Hematopoietic multipotent progenitor cell treated with erythropoietin and hydrocortisone succinate and interleukin-3 and kit ligand, for 6 days (in vitro differentiated cells): ENCODE results near the gene ADPRS.

Source experiments
- DNase-seq: peaks from one replicate; pipeline ENCODE4 v3.0.0-alpha.2; 2015

ADPRS gene

GRCh38 chr1:36135330-36135667 lies 46.6 kb downstream of the ADPRS start:
- DNase-seq, result no peak

DNA sequence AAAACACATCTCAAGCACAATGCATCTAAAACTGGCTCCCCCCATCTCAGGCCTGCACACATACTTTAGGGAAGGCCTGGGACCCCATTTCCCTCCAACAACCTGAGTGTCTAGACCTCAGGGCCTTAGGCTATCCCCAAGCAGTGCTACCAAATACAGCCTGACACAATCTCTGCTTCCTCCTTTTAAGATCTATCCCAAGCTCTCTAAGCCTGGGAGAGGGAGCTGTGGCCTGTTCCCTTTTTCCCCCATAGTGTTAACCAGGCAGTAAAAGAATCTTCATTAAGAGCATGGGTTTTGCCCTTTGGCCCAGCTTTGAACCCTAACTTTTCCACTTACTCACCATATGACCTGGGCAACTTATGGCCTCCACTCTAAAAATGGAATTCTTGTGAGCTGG lies 47.1 kb downstream of the ADPRS start:
- DNase-seq, result no peak

DNA sequence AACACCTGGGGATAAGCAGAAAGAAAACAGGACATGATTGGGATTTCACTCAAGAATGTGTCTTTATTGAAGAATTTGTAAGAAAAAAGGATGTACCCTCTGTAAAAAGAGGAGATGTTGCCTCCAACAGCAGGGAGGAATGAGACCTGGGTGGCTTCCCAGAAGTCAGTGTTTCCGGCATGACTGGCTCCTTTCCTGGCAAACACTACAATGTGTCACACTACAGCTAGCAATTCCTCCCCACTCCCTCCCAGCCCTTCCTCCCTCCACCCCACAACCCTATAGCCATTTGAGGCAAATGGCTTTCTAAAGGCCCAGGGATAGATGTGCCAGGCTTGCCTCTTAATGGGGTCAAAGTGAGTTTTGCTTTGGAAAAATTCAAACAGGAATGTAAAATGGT lies 47.8 kb downstream of the ADPRS start:
- DNase-seq, result no peak

DNA sequence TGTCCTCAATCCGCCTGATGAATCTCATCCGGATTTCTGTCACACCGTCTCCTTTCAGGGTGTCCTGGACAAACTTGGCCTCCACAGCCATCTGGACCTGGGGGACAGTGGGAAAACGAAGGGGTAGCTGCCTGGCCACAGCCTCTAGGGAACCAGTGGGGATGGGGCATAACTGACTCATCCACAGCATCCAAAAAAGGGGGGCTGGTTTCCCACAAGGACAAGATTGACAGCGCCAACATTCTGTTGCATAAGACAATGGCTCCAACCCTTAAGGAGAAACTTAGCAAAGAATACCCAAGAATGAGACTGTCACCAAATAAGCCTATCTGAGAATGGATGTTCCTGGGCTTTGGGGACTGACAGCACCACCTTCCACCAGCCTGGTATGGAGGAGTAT lies 48.5 kb downstream of the ADPRS start:
- DNase-seq, result no peak

GRCh38 chr1:36137776-36138175 lies 49.1 kb downstream of the ADPRS start:
- DNase-seq, result no peak

DNA sequence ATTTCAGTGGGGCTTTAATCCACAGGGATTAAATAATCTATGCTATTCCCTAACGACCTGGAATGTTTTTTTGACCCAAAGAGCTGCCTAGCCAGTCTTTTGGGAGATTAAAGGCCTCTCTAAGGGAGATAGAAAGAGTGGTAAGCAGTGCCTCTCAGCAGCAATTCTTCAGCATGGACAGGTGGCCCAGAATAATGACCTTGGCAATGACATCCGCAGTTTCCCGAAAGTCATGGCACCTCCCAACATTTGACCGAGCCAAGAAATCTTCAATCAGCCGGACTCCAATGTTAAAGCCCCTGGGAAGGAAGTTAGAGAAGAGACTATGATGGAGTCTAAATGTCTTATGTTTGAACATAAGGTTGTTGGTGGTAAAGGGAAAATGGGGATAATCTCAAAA lies 50.8 kb downstream of the ADPRS start:
- no peak for DNase-seq

DNA sequence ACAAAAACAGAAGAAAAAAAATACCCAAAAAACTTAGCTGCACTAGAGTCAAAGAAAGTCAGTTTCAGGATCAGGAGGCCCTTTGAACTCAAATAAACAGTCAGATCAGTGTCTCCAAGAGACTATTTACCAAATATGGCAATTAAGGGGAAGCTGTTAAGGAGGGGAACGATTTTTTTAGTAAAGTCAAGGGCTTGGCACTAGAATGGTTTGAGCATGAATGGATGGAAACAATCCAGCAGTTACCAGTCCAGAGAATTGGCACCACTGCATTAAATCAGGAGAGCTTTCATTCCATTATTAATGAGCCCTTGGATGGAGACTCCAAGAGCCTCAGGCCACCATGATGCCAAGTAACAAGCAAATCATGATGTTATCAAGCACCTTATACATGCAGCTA lies 53.4 kb downstream of the ADPRS start:
- DNase-seq, result no peak

DNA sequence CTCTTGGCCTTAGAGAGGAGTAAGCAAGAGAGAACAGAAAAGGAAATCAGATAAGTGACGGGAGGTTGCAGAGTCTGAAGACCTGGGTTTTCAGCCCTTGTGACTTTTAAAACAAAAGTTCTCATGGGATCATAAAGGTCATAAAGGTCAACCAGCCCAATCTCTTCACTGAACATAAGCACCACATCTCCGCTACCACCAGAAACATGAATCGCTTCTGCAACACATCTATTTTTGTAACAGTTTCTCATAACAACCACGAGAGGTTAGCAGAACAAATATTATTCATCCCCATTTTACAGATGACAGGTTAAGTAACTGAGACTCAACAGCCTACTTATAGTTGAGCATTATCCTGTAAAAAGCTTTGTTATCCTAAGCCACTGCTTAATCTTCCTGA lies 54.7 kb downstream of the ADPRS start:
- no peak for DNase-seq
